GM18870 (cell line): Measurements from ENCODE around the gene INCA1.

Experiments
- ATAC-seq: cut with Tn5 transposase; IDR thresholded peaks from one replicate; pipeline ENCODE4 v1.9.1; 2021; ENCODE audit warnings: moderate library complexity; ENCODE audit not compliant: unreplicated experiment

The INCA1 gene

GRCh38 chr17:5011928-5012327 lies 14.6 kb upstream of the INCA1 start:
- no peak for ATAC-seq

DNA sequence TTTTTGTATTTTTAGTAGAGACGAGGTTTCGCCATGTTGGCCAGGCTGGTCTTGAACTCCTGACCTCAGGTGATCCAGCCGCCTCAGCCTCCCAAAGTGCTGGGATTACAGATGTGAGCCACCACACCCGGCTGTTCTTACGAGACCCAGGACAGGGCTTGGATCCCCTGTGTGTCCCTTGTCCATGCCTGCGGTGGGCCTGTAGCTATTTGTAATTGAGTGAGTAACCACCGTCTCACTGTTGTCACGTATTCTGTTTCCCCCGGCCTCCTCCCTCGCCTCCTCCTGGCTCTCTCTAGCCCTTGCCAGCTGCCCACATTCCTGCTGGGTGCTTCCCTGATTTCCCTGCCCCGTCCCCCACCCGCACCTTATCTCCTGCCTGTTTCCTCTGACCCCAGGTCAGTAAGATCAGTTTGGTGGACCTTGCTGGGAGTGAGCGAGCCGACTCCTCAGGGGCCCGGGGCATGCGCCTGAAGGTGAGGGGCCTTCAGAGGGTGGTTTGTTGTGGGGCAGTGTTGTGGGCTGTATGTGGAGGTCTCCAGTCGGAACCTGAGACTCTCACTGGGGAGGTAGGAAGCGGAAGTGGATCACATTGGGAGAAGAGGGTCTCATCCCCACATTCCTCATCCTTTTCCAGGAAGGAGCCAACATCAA lies 6.0 kb upstream of the INCA1 start:
- ATAC-seq = no peak

DNA sequence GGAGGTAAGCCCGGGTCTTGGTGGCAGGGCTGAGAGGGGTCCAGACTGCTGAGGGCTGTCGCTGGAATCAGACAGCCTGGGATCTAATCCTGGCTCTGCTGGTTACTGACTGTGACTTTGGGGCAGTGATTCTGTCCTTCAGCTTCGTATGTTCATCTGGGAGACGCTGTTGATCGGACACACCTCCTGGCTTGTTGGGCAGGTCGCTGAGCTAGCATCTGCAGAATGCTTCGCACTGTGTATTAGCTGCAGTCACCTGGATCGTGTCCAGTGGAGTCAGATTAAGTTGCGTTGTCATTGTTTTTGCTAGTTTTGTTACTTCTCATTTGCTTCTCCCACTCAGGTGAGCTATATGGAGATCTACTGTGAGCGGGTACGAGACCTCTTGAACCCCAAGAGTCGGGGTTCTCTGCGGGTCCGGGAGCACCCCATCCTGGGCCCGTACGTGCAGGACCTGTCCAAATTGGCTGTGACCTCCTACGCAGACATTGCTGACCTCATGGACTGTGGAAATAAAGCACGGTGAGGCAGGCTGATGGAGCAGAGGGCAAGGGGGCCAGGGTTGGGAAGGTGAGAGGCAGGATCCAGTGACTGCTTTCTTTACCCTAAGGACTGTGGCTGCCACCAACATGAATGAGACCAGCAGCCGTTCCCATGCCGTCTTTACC lies 4.9 kb upstream of the INCA1 start:
- ATAC-seq = no peak

GRCh38 chr17:5000237-5000639 lies 2.9 kb upstream of the INCA1 start:
- no peak for ATAC-seq

DNA sequence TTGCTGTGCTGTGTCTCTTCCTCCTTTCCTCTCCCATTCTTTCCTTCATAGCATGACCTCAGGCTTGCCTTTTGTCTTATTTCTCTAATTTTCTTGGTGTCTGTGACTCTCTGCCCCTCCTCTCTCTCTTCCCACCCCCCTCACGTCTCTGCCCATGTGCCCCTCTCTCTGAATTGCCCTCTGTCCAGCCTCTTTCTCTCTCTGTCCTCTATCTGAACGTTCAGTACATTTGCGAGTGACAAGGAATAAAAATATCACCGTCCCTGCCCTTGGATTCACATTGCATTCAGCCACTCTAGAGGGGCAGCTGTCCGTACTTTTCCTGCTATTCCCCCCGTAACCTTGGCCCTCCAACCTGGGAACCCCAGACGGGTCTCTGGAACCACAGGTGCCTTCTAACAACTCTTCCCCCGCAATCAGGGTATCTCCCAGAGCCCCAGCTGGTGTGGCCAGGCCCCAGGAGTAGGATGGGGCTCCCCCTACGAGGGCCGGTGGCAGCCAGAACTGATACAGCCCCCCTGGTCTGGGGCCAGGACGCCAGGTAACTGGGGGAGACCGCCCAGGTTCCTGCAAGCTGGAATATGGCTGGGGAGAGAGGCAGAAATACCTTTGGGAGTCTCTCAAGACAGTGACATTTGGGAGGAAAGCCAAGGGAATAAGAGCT lies 2.2 kb upstream of the INCA1 start:
- no peak for ATAC-seq

DNA sequence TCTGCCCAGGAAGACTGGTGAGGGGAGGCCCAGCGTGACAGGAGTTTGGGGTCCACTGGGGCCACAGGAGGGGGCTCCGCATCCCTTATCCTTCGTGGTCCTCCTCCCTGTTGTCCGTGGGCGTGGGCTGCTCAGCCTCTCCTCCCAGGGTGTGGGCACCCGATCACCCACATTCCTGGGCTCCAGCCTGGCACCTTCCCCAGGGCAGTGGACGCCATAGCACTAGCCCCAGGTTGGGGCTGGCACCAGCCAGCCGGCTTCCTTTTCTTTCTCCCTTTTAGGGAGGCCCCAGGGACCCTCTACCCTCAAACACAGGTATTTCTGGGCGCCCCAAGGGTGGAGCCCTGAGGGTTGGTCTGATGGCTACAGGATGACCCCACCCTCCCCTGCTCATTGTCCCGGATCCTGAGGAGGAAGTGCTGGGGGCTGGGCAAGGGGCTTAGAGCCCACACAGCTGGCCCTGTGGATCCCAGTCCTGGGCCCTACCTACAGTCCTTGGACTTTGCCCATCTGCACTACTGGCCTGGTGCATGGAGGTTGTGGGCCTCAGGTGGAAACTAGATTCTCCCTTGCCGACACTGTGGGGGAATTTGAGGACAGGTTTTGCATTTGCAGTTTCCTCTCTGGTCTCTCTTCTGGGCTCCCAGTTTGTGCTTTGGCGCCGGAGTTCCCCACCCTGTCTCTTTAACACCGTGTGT lies 1.6 kb upstream of the INCA1 start:
- no peak for ATAC-seq

GRCh38 chr17:4998027-4998731 lies 857 bp upstream of the INCA1 start:
- no peak for ATAC-seq

DNA sequence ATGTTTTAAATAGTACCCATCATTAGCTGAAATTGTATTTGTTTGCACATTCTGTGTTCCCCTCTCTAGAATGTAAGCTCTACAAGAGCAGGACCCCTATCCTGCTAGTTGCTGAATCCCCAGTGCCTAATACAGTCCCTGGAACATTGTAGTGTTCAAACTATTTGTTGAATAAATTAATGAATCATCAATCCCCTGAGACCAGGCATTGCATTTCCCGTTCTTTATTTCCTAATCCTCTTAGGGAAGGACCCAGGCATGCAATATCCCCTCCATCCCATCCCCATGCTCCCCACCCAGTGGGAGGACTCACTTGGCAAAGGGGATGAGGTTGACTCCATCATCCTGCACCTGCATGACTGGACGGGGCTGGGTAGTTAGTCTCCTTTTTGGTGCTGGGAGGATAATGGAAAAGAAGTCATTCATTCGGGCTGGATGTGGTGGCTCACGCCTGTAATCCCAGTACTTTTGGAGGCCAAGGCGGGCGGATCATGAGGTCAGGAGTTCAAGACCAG lies 3.2 kb downstream of the INCA1 start:
- no peak for ATAC-seq

- ATAC-seq = no peak
Observed at GRCh38 chr17:4987767-4988567, 9.4 kb downstream of the INCA1 start.

- ATAC-seq = no peak
Observed at GRCh38 chr17:4986951-4987766, 10.2 kb downstream of the INCA1 start, which contains the start of gene CAMTA2. Gene CAMTA2, minus strand, starts transcription at chr17:4987675. Its CDS starts 1,453 bp downstream, at chr17:4986222.

DNA sequence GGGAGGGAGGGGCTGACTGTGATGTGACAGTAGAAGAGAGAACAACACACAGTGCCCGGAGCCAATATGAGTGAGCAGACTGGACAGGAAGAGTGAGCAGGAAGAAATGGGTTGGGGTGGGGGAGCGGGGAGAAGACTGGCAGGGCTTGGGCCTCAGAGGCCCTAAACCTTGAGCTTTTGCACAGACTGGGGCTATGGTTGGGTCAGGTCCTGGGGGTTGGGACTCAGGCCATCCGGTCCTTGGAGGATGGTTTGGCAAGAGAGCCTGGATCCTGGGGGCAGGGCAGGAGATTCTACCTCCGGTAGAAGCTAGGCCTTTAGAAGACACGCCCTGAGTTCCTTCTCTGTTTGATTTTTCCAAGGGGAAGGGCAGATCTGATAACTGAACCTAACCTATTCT lies 10.9 kb downstream of the INCA1 start:
- no peak for ATAC-seq

DNA sequence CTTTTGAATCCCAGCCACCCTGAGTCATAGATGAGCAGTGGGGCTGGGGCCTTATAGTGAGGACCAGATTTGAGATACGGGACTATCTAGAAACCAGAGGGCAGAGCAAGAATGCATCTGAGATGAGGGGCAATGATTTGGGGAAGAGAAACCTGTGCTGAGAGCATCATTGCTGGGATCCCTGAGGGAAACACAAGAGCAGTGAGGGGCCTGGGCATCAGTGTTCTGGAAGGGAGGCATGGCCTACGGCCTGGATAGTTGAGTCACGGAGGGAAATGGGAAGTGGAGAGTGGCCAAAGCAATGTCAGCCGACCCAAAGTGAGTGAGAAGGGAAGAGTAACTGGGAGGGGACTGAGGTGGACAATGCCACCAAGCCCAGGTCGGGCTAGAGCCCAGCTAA lies 15.0 kb downstream of the INCA1 start:
- no peak for ATAC-seq

DNA sequence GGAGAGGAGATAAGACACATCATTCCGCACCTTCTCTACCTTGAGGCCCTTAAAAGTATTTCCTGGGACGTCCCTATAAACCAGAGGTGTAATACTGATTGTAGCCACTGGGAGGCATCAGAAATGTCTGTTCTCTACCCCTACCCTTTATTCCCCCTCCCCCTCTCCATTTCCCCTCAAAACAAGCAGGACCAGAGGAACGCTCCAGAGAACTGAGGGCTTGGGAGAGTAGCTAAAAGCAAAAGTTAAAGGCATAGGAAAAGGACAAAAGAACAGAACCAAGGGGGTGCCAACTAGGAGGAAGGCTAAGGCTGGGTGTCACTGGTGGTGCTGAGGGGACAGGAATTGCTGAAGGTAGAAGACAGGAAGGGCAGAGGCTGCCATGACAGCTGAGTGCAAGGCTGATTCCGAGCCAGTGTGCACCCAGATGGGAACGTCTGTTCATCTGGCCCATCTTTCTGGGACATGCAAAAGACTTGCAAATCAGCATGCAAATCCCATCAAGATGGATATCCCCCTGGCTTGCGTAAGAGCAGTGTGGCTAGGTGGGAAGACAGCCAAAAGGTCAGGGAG lies 16.6 kb downstream of the INCA1 start:
- ATAC-seq = no peak

GRCh38 chr17:4978726-4979125 lies 18.6 kb downstream of the INCA1 start:
- no peak for ATAC-seq

GRCh38 chr17:4974115-4974670 lies 23.1 kb downstream of the INCA1 start:
- no peak for ATAC-seq

DNA sequence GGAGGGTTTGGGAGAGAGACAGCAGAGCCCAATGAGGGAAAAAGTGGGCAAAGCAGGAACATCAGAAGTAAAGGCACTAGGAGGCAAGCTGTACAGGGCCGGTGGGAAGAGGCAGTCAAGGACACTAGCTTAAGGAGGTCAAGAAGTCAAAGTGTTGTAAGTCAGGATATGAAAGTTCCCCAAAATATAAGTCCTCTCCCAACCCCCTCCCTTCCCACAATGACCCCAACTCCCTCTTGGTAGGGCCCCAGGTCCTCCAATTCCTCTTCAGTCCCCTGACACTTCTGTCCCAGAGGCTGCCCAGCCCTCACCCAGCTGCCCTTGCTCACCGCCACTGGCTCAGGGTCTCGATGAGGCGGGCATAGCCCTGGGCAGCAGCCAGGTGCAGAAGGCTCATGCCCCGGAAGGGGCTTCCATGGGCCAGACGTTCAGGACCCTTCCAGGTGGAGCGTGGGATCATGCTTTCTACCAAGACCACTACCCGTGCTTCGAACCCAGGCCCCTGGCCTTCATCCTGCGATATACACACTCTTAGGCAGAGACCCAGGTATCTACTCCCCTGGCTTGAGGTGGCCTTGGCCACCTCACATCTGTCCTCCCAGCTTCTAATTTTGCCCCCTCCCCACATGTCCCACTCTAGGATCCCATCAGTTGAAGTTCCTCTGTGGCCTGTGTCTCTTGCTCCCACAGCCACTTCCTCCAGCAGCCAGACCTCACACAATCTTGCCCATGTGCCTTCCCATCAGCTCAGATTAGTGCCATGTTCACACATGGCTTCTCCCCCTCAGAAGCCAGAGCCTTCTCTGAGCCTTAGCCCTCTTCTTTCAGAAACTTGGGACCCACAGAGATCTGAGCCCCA lies 23.8 kb downstream of the INCA1 start:
- ATAC-seq = no peak

DNA sequence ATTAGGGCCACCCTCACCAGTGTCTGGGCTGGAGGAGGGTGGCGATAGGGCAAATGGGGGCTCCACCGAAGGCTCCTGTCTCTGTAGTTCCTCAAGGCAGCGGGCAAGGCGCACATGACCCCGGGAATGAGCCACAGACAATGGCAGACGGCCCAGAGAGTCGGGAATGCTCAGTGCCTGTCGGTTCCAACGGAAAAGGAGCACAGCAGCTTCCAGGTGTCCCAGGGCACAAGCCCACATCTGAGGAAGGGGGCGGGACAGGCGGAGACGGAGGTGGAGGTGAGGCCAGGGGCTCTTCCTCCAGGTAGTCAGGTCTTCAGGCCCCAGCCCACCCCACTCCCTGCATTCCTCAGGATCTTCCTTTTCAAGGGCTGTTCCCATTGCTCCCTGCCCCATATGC lies 24.6 kb downstream of the INCA1 start:
- ATAC-seq = no peak

- ATAC-seq = no peak
Observed at GRCh38 chr17:4972322-4972721, 25.0 kb downstream of the INCA1 start.
